ENCODE measurements around the gene SEL1L. TPM values are rescaled to one million over a fixed set of nuclear protein-coding genes. Genes with fewer than 3 reads are reported as not detected.

SEL1L gene
- total RNA-seq, 1 donor from 2014 or later: 28.0 TPM

GRCh38 chr14:81459912-81460311, 73.7 kb downstream of the SEL1L start:
- no peak overlapping the region for H3K27ac ChIP-seq
- H3K4me1 ChIP-seq: no peaks in the 10 kb centered on the region
- no peaks in the 10 kb centered on the region for H3K79me2 ChIP-seq (ENCODE audit: low read depth)
- peaks cover 2% of the 10 kb centered on the region for H3K36me3 Mint-ChIP-seq
- no peaks in the 10 kb centered on the region for H4K20me1 ChIP-seq (ENCODE audit: low read depth)
- H3F3A ChIP-seq (ENCODE audit: low read depth): peaks cover 3% of the 10 kb centered on the region
- peaks cover 9% of the 10 kb centered on the region for H3K9me3 Mint-ChIP-seq
- no peak overlapping the region for H3K4me3 ChIP-seq
- H2AFZ ChIP-seq (replicated peaks): no peak overlapping the region
- no peak overlapping the region for H3K4me2 ChIP-seq
- H3K27me3 ChIP-seq: no peaks in the 10 kb centered on the region
- TF ChIP-seq EZH2 (IDR thresholded peaks at IDR 0.05): no peak
- no peak for TF ChIP-seq EZH2phosphoT487 (IDR thresholded peaks at IDR 0.05)
- no peak for TF ChIP-seq CTCF (IDR thresholded peaks at IDR 0.05)
- no peak overlapping the region for H3K9ac ChIP-seq
- no peaks in the 10 kb centered on the region for H3K36me3 ChIP-seq
- no peak for DNase-seq (ENCODE audit: low spot score)
- H3K9me3 ChIP-seq (ENCODE audit: low read depth): no peaks in the 10 kb centered on the region
- H3K27ac Mint-ChIP-seq: no peak overlapping the region
- peaks cover 16% of the 10 kb centered on the region for H3K4me1 Mint-ChIP-seq
- no peak overlapping the region for H3K4me3 Mint-ChIP-seq
- peaks cover 9% of the 10 kb centered on the region for H3K27me3 Mint-ChIP-seq (ENCODE audit: insufficient read depth, low read depth)

GRCh38 chr14:81458352-81458751, 75.3 kb downstream of the SEL1L start:
- no peaks in the 10 kb centered on the region for H4K20me1 ChIP-seq (ENCODE audit: low read depth)
- Mint-ChIP-seq H3K36me3 (peaks cover 2% of the 10 kb centered on the region), H3K27me3 (ENCODE audit: insufficient read depth, low read depth) (peaks cover 9% of the 10 kb centered on the region), H3K4me1 (peaks cover 15% of the 10 kb centered on the region), H3K4me3 (no peak overlapping the region), H3K9me3 (peaks cover 6% of the 10 kb centered on the region), H3K27ac (no peak overlapping the region)
- TF ChIP-seq EZH2 (IDR thresholded peaks at IDR 0.05): no peak
- no peak for TF ChIP-seq EZH2phosphoT487 (IDR thresholded peaks at IDR 0.05)
- TF ChIP-seq CTCF (IDR thresholded peaks at IDR 0.05): no peak
- no peaks in the 10 kb centered on the region for H3K79me2 ChIP-seq (ENCODE audit: low read depth)
- no peak overlapping the region for H3K4me3 ChIP-seq
- H3K27me3 ChIP-seq: no peaks in the 10 kb centered on the region
- DNase-seq (ENCODE audit: low spot score): no peak
- no peak overlapping the region for H3K4me2 ChIP-seq
- no peak overlapping the region for H3K27ac ChIP-seq
- no peak overlapping the region for H2AFZ ChIP-seq (replicated peaks)
- peaks cover 3% of the 10 kb centered on the region for H3F3A ChIP-seq (ENCODE audit: low read depth)
- H3K9me3 ChIP-seq (ENCODE audit: low read depth): no peaks in the 10 kb centered on the region
- no peaks in the 10 kb centered on the region for H3K4me1 ChIP-seq
- no peaks in the 10 kb centered on the region for H3K36me3 ChIP-seq
- no peak overlapping the region for H3K9ac ChIP-seq

- no peaks in the 10 kb centered on the region for H3K9me3 ChIP-seq (ENCODE audit: low read depth)
- Mint-ChIP-seq H3K4me3 (no peak overlapping the region), H3K36me3 (no peaks in the 10 kb centered on the region), H3K27ac (no peak overlapping the region), H3K9me3 (no peaks in the 10 kb centered on the region), H3K4me1 (peaks cover 23% of the 10 kb centered on the region), H3K27me3 (ENCODE audit: insufficient read depth, low read depth) (peaks cover 11% of the 10 kb centered on the region)
- no peak overlapping the region for H3K27ac ChIP-seq
- peaks cover 6% of the 10 kb centered on the region for H3K4me1 ChIP-seq
- H2AFZ ChIP-seq (replicated peaks): no peak overlapping the region
- no peak overlapping the region for H3K9ac ChIP-seq
- no peaks in the 10 kb centered on the region for H3K36me3 ChIP-seq
- H3F3A ChIP-seq (ENCODE audit: low read depth): peaks cover 3% of the 10 kb centered on the region
- H3K4me2 ChIP-seq: no peak overlapping the region
- no peaks in the 10 kb centered on the region for H4K20me1 ChIP-seq (ENCODE audit: low read depth)
- no peaks in the 10 kb centered on the region for H3K79me2 ChIP-seq (ENCODE audit: low read depth)
- H3K27me3 ChIP-seq: no peaks in the 10 kb centered on the region
- TF ChIP-seq CTCF (IDR thresholded peaks at IDR 0.05) (no peak), EZH2phosphoT487 (IDR thresholded peaks at IDR 0.05) (no peak), EZH2 (IDR thresholded peaks at IDR 0.05) (no peak)
- no peak for DNase-seq (ENCODE audit: low spot score)
- no peak overlapping the region for H3K4me3 ChIP-seq
These were observed 78.3 kb downstream of the SEL1L start for GRCh38 chr14:81455390-81455789.

Data from neural progenitor cell (in vitro differentiated cells).